IMR-90 (cell line): Measurements from ENCODE around the gene ZNF181. TPM values are rescaled to one million over a fixed set of nuclear protein-coding genes. Genes with fewer than 3 reads are reported as not detected.

Experiments
- ATAC-seq: fragments of 200-7000 bp; cut with Tn5 transposase; 2 replicates; pipeline ENCODE4 v1.9.1; 2020; ENCODE audit warnings: low read depth, mild to moderate bottlenecking, moderate library complexity
- BruUV-seq: library from RNA; stranded (reverse); fragments of 400-500 nt; replicated peaks from 2 replicates; lab custom pipeline; 2021; lab: Mats Ljungman, UMichigan
- CTCF ChIA-PET: fragments of 300-600 bp; formaldehyde crosslinking; extraction: SDS; loops from one replicate; lab custom pipeline; 2021; ENCODE audit warnings: antibody characterized with exemption; lab: Yijun Ruan, JAX
- POLR2A ChIA-PET: fragments of 300-600 bp; sonication (Branson Sonifier 250); formaldehyde crosslinking; loops from one replicate; lab custom pipeline; 2022; ENCODE audit warnings: antibody characterized with exemption; ENCODE audit not compliant: unreplicated experiment; lab: Charles Lee
- DNase-seq: peaks from one replicate; pipeline ENCODE4 v3.0.0; 2013
- H2AFZ ChIP-seq: replicated peaks from 2 replicates; pipeline ENCODE3; 2013; ENCODE audit warnings: low read length, mild to moderate bottlenecking; ENCODE audit not compliant: poor library complexity
- H2AK5ac ChIP-seq: 2 replicates; pipeline ENCODE4 v1.6.1; 2013; ENCODE audit warnings: low read depth, low read length, inconsistent platforms
- H2AK9ac ChIP-seq: replicated peaks from 2 replicates; pipeline ENCODE3; 2013; ENCODE audit warnings: mild to moderate bottlenecking, low read depth, low read length, moderate library complexity; ENCODE audit not compliant: poor library complexity
- H2BK120ac ChIP-seq: 2 replicates; pipeline ENCODE4 v1.6.1; 2013; ENCODE audit warnings: low read depth, low read length, inconsistent platforms
- H2BK15ac ChIP-seq: 3 replicates; pipeline ENCODE4 v1.6.1; 2013; ENCODE audit warnings: low read depth, low read length, inconsistent platforms
- H2BK20ac ChIP-seq: 2 replicates; pipeline ENCODE4 v1.6.1; 2013; ENCODE audit warnings: low read depth, mild to moderate bottlenecking, inconsistent platforms, low read length, moderate library complexity
- H2BK5ac ChIP-seq: 2 replicates; pipeline ENCODE4 v1.6.1; 2013; ENCODE audit warnings: mild to moderate bottlenecking, low read depth, low read length, inconsistent platforms; ENCODE audit not compliant: poor library complexity, severe bottlenecking
- H3K14ac ChIP-seq: replicated peaks from 2 replicates; pipeline ENCODE4 v1.6.1; 2013; ENCODE audit warnings: low read depth, low read length, inconsistent platforms
- H3K18ac ChIP-seq: 2 replicates; pipeline ENCODE4 v1.6.1; 2013; ENCODE audit warnings: low read depth, low read length, control low read depth
- H3K23ac ChIP-seq: 2 replicates; pipeline ENCODE4 v1.6.1; 2013; ENCODE audit warnings: low read depth, low read length, inconsistent platforms
- H3K27ac ChIP-seq: 2 replicates; pipeline ENCODE4 v1.5.1; 2013; ENCODE audit warnings: mild to moderate bottlenecking, control low read depth, low read length; ENCODE audit not compliant: insufficient read depth
- H3K27me3 ChIP-seq: 2 replicates; pipeline ENCODE4 v1.6.1; 2013; ENCODE audit warnings: low read length; ENCODE audit not compliant: control insufficient read depth, insufficient read depth
- H3K36me3 ChIP-seq: 2 replicates; pipeline ENCODE4 v1.6.1; 2013; ENCODE audit warnings: low read length, mixed read lengths; ENCODE audit not compliant: control insufficient read depth, insufficient read depth
- H3K4ac ChIP-seq: 2 replicates; pipeline ENCODE4 v1.6.1; 2013; ENCODE audit warnings: low read depth, low read length, inconsistent platforms
- H3K4me1 ChIP-seq: 2 replicates; pipeline ENCODE4 v1.6.1; 2013; ENCODE audit warnings: low read length, mixed read lengths; ENCODE audit not compliant: control insufficient read depth, insufficient read depth
- H3K4me2 ChIP-seq: 2 replicates; pipeline ENCODE4 v1.6.1; 2013; ENCODE audit warnings: low read depth, mild to moderate bottlenecking, control low read depth, low read length, moderate library complexity
- H3K4me3 ChIP-seq: 2 replicates; pipeline ENCODE4 v1.5.1; 2013; ENCODE audit warnings: low read depth, mild to moderate bottlenecking, control low read depth, low read length, moderate library complexity; ENCODE audit not compliant: insufficient read depth
- H3K56ac ChIP-seq: 2 replicates; pipeline ENCODE4 v1.6.1; 2013; ENCODE audit warnings: low read length, inconsistent platforms; ENCODE audit not compliant: insufficient read depth; ENCODE audit errors: extremely low read depth
- H3K79me1 ChIP-seq, 2 experiments: 2 replicates each; pipeline ENCODE4 v1.6.1; 2013; ENCODE audit warnings: low read length in 2 of 2, inconsistent platforms in 1 of 2, low read depth in 1 of 2
- H3K9ac ChIP-seq: 2 replicates; pipeline ENCODE4 v1.6.1; 2013; ENCODE audit warnings: low read depth, low read length, control low read depth
- H3K9me1 ChIP-seq: 2 replicates; pipeline ENCODE4 v1.6.1; 2013; ENCODE audit warnings: low read length, inconsistent platforms; ENCODE audit not compliant: insufficient read depth
- H3K9me3 ChIP-seq: 2 replicates; pipeline ENCODE4 v1.6.1; 2013; ENCODE audit warnings: low read length; ENCODE audit not compliant: control insufficient read depth, insufficient read depth
- H4K20me1 ChIP-seq: 2 replicates; pipeline ENCODE4 v1.6.1; 2013; ENCODE audit warnings: low read length, inconsistent platforms; ENCODE audit not compliant: insufficient read depth
- H4K5ac ChIP-seq: 2 replicates; pipeline ENCODE4 v1.6.1; 2013; ENCODE audit warnings: mild to moderate bottlenecking, low read depth, low read length, control low read depth
- H4K8ac ChIP-seq, 2 experiments: 2 replicates each; pipeline ENCODE4 v1.6.1; 2013; ENCODE audit warnings: low read depth in 2 of 2, low read length in 2 of 2, control low read depth in 1 of 2, inconsistent platforms in 1 of 2
- H4K91ac ChIP-seq: 2 replicates; pipeline ENCODE4 v1.6.1; 2013; ENCODE audit warnings: low read depth, low read length, inconsistent platforms; ENCODE audit not compliant: insufficient read depth
- BHLHE40 ChIP-seq: fragments of 150-350 bp; IDR thresholded peaks from 2 replicates; pipeline ENCODE4 v1.6.1; 2016; ENCODE audit warnings: mild to moderate bottlenecking, low read depth, low read length
- CEBPB ChIP-seq: IDR thresholded peaks from 2 replicates; pipeline ENCODE4 v1.6.1; 2012; ENCODE audit warnings: low read depth, low read length, improper control_type of control experiment
- CHD1 ChIP-seq: IDR thresholded peaks from 2 replicates; pipeline ENCODE4 v1.6.1; 2012; ENCODE audit warnings: low read depth, low read length, improper control_type of control experiment
- FOS ChIP-seq: fragments of 150-350 bp; IDR thresholded peaks from 2 replicates; pipeline ENCODE4 v1.6.1; 2016; ENCODE audit warnings: low read depth, low read length
- MAFK ChIP-seq: IDR thresholded peaks from 2 replicates; pipeline ENCODE4 v1.6.1; 2012; ENCODE audit warnings: low read depth, low read length, improper control_type of control experiment
- MAZ ChIP-seq: IDR thresholded peaks from 2 replicates; pipeline ENCODE4 v1.6.1; 2012; ENCODE audit warnings: low read depth, mild to moderate bottlenecking, low read length, improper control_type of control experiment, moderate library complexity, borderline replicate concordance
- MXI1 ChIP-seq: IDR thresholded peaks from 2 replicates; pipeline ENCODE4 v1.6.1; 2012; ENCODE audit warnings: low read depth, mild to moderate bottlenecking, low read length, moderate library complexity, borderline replicate concordance
- NFE2L2 ChIP-seq: fragments of 150-350 bp; IDR thresholded peaks from 2 replicates; pipeline ENCODE4 v1.6.1; 2016; ENCODE audit warnings: low read depth, mild to moderate bottlenecking, low read length
- POLR2A ChIP-seq: IDR thresholded peaks from 2 replicates; pipeline ENCODE4 v1.6.1; 2012; ENCODE audit warnings: mild to moderate bottlenecking, low read depth, low read length
- RAD21 ChIP-seq: IDR thresholded peaks from 2 replicates; pipeline ENCODE4 v1.6.1; 2012; ENCODE audit warnings: low read length, improper control_type of control experiment
- RCOR1 ChIP-seq: IDR thresholded peaks from 2 replicates; pipeline ENCODE4 v1.6.1; 2012; ENCODE audit warnings: mild to moderate bottlenecking, low read length, improper control_type of control experiment; ENCODE audit not compliant: insufficient replicate concordance
- SMC3 ChIP-seq: fragments of 150-350 bp; IDR thresholded peaks from 2 replicates; pipeline ENCODE4 v1.6.1; 2016; ENCODE audit warnings: low read depth, mild to moderate bottlenecking, antibody characterized with exemption, low read length, moderate library complexity
- WGBS, 2 experiments: methylation state at CpG; one replicate each; pipeline versions ENCODE4 v1.1.5 to v1.1.7; 2013; ENCODE audit warnings: missing lambda C conversion rate in 2 of 2; ENCODE audit not compliant: insufficient read length in 1 of 2; ENCODE audit errors: extremely low coverage in 2 of 2; 5-methylcytosine and 5-hydroxymethylcytosine counted together
- dilution Hi-C: fragments of 300-500 bp; cut with HindIII; formaldehyde crosslinking; loops from one replicate; pipeline ENCODE4 v1.14.3; 2018; ENCODE audit warnings: low sequenced_read_pairs; ENCODE audit not compliant: unreplicated experiment
- in situ Hi-C: fragments of 300-500 bp; cut with MboI; formaldehyde crosslinking; loops from 3 replicates; pipeline ENCODE4 v1.14.3; 2019; ENCODE audit warnings: low sequenced_read_pairs, inconsistent platforms, mixed read lengths
- intact Hi-C: fragments of 100-400 bp; cut with micrococcal nuclease; formaldehyde crosslinking; loops from 2 replicates; pipeline ENCODE4 v1.10.0; 2022
- polyA plus RNA-seq, 3 experiments: library from polyadenylated mRNA; depleted of rRNA; stranded (reverse); fragments of >200 nt; gene quantifications; 2 replicates each; pipeline ENCODE4 v1.2.3, GENCODE V29; 2012; ENCODE audit warnings: low replicate concordance in 1 of 3
- total RNA-seq: library from RNA; depleted of rRNA; stranded (reverse); fragments of >200 nt; gene quantifications from 2 replicates; pipeline ENCODE4 v1.2.3, GENCODE V29; 2012
- TF ChIP-seq, protein P1 (sequence below): fragments of 150-350 bp; IDR thresholded peaks from 2 replicates; pipeline ENCODE4 v1.6.1; 2017; ENCODE audit warnings: mild to moderate bottlenecking, antibody characterized with exemption, low read length, low read depth
- TF ChIP-seq, protein P2 (sequence below): conservative IDR thresholded peaks from 2 replicates; pipeline ENCODE4 v1.5.1; 2012; ENCODE audit warnings: mild to moderate bottlenecking, low read depth, low read length, improper control_type of control experiment
- TF ChIP-seq, protein P3 (sequence below): fragments of 150-350 bp; IDR thresholded peaks from 2 replicates; pipeline ENCODE4 v1.6.1; 2016; ENCODE audit warnings: low read depth, mild to moderate bottlenecking, low read length, moderate library complexity, borderline replicate concordance

Gene ZNF181
- total and polyA plus RNA-seq, 2 of the 4 experiments (the other 2 are of a cell fraction) = 3.8 to 7.5 TPM

DNA sequence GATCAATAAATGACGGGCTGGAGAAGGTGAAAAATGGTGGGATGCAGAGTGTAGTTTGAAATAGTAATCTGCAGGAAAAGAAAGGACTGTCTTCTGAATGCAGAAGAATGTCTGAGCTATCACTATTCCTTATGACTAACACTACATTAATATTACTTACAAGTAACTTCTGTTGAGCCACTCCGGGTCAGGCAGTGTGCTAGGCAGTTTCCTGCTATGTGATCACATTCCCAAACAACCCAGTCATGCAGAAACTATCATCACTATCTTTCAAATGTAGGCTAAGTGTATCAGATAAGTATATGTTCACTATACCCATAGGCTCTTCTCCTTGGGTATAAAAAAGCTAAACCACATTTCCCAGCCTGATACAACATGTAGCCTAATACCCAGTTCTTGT is 32.3 kb downstream of the ZNF181 start:
- ChIA-PET CTCF (no interaction called here), POLR2A (no interaction called here)
- DNase-seq (peak; percentile 47), ATAC-seq (peak; percentile 46)
- Histone ChIP-seq H4K20me1 (no peaks in the 10 kb centered on the region), H2AK5ac (no peak overlapping the region), H3K4me2 (no peak overlapping the region), H3K4me3 (no peak overlapping the region), H2BK120ac (no peak overlapping the region), H2AK9ac (no peak overlapping the region), H4K91ac (no peak overlapping the region), H2BK20ac (no peak overlapping the region), H3K4ac (no peak overlapping the region), H3K36me3 (peaks cover 59% of the 10 kb centered on the region), H2BK15ac (no peak overlapping the region), H4K5ac (no peak overlapping the region), H4K8ac (no peak overlapping the region), H3K4me1 (no peaks in the 10 kb centered on the region; the same call in 1 of the 2 replicates), H3K27me3 (no peaks in the 10 kb centered on the region), H2AFZ (no peak overlapping the region), H3K18ac (no peak overlapping the region), H3K9me1 (no peaks in the 10 kb centered on the region; the same call in 1 of the 2 replicates), H2BK5ac (no peak overlapping the region), H3K56ac (no peak overlapping the region), H3K9me3 (peaks cover 33% of the 10 kb centered on the region), H3K79me1 (peaks cover 2 to 6% of the 10 kb centered on the region in 2 experiments; a peak in 3 of 4 replicates), H3K14ac (no peak overlapping the region), H3K9ac (no peak overlapping the region), H3K27ac (no peak overlapping the region), H3K23ac (no peak overlapping the region)
- dilution Hi-C loops = no loop called here
- whole genome bisulfite sequencing, 2 experiments = no CpG with 5 or more reads among the region's 2 CpGs
- intact Hi-C loops = no loop called here
- no peak for TF ChIP-seq MAZ
- no peak for TF ChIP-seq RAD21
- TF ChIP-seq MAFK = no peak
- TF ChIP-seq, protein P1, sequence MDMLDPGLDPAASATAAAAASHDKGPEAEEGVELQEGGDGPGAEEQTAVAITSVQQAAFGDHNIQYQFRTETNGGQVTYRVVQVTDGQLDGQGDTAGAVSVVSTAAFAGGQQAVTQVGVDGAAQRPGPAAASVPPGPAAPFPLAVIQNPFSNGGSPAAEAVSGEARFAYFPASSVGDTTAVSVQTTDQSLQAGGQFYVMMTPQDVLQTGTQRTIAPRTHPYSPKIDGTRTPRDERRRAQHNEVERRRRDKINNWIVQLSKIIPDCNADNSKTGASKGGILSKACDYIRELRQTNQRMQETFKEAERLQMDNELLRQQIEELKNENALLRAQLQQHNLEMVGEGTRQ = no peak
- no peak for TF ChIP-seq MXI1
- TF ChIP-seq FOS = no peak
- no peak for TF ChIP-seq NFE2L2
- TF ChIP-seq, protein P2, sequence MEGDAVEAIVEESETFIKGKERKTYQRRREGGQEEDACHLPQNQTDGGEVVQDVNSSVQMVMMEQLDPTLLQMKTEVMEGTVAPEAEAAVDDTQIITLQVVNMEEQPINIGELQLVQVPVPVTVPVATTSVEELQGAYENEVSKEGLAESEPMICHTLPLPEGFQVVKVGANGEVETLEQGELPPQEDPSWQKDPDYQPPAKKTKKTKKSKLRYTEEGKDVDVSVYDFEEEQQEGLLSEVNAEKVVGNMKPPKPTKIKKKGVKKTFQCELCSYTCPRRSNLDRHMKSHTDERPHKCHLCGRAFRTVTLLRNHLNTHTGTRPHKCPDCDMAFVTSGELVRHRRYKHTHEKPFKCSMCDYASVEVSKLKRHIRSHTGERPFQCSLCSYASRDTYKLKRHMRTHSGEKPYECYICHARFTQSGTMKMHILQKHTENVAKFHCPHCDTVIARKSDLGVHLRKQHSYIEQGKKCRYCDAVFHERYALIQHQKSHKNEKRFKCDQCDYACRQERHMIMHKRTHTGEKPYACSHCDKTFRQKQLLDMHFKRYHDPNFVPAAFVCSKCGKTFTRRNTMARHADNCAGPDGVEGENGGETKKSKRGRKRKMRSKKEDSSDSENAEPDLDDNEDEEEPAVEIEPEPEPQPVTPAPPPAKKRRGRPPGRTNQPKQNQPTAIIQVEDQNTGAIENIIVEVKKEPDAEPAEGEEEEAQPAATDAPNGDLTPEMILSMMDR = no peak
- no peak for TF ChIP-seq CHD1
- TF ChIP-seq CEBPB = no peak
- TF ChIP-seq, protein P3, sequence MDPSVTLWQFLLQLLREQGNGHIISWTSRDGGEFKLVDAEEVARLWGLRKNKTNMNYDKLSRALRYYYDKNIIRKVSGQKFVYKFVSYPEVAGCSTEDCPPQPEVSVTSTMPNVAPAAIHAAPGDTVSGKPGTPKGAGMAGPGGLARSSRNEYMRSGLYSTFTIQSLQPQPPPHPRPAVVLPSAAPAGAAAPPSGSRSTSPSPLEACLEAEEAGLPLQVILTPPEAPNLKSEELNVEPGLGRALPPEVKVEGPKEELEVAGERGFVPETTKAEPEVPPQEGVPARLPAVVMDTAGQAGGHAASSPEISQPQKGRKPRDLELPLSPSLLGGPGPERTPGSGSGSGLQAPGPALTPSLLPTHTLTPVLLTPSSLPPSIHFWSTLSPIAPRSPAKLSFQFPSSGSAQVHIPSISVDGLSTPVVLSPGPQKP = no peak
- TF ChIP-seq BHLHE40 = no peak
- TF ChIP-seq POLR2A = no peak
- TF ChIP-seq RCOR1 = no peak
- no peak for TF ChIP-seq SMC3
- in situ Hi-C loops = no loop called here
- BruUV-seq = no TSS peak
